CD4-positive, alpha-beta T cell treated with Interleukin-15 for 1 hour (primary cell): ENCODE data around the gene AGO3.

Experiments
- DNase-seq: peaks from one replicate; pipeline ENCODE4 v3.0.0-alpha.2; 2020

AGO3 gene

DNA sequence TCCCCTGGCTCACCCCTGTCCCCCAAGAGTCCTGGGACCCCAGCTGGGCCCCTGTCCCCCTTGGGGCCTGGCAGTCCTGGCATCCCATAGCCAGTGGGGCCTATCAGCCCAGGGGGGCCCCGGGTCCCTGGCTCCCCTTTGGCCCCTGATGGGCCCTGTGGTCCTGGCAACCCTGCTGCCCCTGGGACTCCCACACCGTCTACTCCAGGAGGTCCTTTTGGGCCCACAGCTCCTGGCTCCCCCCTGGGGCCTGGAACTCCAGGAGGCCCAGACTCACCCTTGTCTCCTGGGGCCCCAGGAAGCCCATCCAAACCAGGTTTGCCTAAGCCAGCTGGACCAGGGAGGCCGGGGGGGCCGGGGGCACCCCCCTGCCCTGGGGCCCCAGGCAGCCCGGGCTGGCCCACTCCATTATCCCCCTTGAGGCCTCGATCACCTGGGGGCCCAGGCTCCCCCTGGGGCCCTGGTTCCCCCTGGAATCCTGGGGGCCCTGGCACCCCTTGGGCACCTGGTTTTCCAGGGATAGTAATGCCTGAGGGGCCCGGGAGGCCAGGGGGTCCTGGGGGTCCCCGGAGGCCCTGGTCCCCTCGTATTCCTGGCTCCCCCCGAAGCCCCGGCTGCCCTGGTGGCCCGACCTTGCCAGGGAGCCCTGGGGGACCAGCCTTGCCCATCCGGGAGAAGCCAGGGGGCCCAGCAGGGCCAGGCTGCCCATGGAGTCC is 167.9 kb downstream of the AGO3 start:
- no peak for DNase-seq

DNA sequence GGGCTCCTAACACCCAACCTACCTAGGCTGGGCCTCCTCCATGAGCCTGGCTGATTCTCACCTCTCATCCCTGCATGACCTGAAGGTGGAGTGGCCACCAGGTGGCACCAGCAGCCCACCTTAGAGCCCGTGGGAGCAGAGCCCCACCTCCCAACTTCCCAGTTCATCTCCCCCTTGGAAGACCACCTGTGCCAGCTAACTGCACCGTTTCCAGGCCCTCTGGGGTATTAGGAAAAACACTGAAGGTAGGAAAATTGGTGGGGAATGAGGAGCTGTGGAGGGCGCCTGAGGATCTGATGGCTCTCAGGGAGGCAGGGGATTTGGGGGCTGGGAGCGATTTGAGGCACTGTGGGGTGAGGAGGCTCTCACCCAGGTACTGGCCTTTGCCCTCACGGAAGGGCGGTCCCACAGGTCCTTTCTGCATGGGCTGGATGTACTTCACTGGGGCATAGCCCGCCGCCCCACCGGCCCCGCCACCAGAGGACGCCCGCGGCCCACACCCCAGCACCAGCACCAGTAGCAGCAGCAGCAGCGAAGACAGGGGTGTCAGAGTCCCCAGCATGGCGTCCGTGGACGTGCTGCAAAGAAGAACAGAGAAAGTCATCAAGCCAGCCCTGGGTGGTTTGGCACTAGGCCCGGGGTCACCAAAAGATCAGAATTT is 168.9 kb downstream of the AGO3 start:
- peak; percentile 71 for DNase-seq

DNA sequence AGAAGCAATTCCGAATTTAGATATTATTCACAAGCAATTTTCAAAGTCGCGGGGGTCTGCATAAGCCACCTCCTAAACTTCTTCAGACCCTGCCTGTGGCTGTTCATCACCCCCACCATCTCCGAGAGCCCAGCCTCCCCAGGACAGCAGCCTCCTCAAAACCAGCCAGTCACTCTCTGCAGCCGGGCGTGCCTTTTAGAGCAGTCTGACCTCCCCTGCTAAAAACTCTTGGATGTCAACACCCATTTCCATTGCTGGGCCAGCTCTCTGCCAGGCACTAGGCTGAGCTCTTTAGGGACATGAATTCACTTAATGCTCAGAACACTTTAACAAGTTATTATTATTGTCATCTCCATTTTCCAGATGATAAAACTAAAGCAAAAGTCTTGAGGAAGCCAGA is 169.5 kb downstream of the AGO3 start:
- DNase-seq = no peak

DNA sequence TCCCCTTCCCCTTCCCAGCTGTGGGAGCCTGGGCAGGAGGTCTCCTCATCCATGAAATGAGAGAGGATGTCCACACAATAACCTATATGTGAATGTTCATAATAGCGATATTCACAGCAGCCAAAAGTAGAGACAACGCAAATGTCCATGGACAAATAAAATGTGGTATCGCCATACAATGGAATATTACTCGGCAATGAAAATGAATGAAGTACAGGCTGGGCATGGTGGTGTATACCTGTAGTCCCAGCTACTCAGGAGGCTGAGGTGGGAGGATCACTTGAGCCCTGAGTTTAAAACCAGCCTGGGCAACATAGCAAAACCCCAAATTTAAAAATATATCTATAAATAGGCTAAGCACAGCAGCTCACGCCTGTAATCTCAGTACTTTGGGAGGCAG is 170.6 kb downstream of the AGO3 start:
- no peak for DNase-seq

DNA sequence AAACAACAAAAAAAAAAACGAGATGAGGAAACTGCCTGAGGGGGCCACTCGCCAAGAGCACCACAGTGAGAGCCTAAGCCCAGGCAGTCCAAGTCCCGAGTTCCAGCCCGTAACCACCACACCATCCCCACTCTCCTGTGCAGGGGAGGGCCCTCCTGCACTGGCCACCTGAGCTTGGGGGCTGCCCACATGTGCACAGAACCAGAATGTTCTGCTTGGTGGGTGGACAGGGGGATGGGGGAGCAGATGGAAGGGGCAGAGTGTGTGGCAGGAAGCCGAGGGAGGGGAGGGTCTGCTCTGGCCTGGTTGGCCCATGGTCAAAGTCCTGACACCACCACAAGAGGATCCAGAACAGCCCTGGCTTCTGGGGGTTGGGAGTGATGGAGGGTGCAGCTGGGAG is 175.4 kb downstream of the AGO3 start:
- DNase-seq = no peak

DNA sequence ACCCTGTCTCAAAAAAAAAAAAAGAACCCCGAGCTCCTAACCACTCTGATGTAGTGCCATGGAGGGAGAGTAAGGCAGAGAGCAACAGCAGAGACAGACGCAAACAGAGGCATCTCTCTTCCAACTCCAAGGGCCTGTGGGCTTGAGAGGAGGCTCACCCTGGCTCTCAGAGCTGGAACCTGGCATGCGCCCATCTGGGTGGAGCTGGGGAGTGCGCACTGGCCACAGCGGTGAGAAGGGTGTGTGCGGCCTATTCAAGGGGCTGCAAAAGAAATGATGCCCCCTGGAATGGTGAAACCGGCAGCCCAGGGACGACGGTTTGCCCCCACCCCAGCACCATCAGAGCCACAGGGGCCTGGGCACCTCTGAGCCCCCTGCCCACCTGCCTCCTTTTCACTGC is 176.5 kb downstream of the AGO3 start:
- DNase-seq = no peak

DNA sequence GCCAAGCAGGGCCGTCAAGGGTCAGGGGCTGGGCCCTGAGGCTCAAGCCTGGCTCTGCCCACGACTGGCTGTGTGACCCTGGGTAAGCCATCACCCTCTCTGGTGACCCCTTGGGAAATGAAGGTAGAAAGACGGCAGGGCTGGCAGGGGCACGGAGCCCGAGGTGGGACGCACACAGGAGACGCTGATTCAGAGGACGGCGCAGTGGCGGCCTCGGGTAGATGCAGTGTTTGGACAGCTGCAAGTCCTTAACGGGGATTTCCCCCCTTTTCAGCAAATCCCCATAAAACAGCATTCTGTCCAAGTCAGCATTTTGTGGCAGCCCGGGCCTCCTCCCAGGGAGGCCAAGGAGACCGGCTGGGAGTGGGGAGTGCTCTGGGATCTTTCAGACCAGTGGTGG is 177.4 kb downstream of the AGO3 start:
- DNase-seq = no peak

DNA sequence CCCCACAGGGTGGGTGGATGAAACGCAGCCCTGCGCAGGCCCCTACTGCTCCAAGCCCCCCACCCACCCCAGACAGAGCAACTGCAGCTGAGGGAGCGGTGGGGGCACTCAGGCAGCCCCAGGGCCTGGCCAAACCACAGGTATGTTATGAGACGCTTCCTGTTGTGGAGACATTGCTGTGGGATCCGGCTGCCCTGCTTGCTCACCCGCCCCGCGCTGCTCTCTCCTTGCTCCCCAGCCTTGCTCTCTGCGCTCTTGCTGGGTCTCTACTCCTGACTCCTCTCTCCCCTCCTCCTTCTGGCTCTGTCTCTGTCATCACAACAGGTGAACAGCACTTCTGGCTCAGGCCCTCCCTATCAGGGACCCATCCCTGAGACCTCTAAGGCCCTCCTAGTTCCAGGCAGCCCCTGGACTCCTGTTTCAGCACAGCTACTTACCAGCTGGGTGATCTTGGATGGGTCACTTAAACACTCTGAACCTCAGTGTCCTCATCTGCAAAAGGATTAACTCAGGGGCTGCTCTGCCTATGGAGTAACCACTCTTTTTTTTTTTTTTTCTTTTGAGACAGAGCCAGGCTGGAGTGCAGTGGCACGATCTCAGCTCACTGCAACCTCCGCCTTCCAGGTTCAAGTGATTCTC is 178.3 kb downstream of the AGO3 start:
- peak; percentile 51 for DNase-seq

DNA sequence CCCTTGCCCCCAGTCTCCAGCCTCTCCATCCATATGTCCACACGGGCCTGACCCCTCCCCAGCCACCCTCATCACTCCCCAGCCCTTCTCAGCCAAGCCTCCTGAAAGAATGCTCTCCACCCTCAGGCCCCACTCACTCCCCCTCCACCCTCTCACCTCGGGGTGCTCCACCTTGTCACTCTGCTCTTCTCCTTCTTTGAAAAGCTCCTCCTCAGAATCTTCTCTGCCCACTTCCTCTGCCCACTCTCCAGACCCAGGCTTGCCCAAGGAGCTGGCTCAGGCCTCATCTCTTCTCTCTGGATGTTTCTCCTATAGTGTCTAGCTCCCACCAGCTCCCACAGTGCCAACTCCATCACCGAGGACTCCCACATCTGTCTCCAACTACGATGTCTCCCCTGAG is 180.2 kb downstream of the AGO3 start:
- DNase-seq = no peak

DNA sequence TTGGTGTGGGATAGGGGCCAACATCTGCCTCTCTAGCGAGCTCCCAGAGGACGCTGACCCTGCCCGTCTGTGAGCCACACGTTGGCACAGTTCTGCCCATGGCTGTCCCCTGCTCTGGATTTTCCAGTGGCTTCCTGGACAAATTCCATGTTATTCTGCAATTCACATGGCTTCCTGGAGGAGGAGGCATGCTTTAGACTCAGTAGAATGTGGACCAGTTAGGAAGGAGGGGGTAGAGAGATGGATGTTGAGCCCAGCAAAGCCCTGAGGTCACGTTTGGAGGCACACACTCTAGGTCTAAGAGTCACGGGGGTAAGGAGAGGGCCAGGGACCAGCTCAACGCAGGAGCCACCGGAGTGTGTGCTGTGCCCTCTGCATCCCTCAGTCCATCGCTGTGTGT is 181.9 kb downstream of the AGO3 start:
- DNase-seq = no peak

DNA sequence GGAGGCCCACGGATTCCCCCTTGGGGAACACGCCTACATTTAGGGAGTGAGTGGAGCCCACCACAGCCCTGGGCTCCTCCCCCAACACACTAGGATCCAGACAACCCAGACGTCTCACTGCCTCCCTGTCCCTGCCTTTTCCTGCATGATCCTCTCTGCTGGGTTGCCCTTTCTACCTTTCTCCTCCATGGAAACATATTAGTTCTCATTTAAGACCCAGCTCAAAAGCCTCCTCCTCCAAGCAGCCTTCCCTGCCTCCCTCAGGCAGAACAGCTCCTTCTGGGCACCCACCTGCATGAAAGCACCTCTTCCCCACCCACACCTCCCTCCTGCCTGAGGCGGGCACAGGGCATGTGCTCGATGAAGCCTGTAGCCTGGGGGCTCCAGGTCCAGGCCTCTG is 183.5 kb downstream of the AGO3 start:
- no peak for DNase-seq

DNA sequence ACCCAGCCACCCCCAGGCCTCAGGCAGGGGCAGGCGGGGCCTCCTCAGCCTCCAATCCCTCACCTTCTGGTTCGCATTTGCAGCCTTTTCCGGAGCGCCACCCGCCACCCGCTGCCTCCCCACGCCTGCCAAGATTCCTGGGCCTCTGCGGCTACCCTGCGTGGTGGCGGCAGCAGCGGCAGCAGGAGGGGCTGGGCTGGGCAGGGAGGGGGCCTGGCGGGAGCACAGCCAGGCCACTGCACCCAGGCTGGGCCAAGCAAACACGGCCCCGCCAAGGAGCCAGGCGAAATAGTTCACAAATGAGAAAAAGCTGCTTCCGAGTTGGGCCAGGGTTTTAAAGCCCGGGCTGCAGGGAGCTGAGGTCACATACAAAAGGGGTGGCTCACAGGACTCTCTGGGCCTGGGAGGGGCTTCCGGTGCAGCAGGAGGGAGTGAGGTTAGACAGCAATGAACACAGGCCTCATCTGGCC is 184.3 kb downstream of the AGO3 start:
- no peak for DNase-seq

DNA sequence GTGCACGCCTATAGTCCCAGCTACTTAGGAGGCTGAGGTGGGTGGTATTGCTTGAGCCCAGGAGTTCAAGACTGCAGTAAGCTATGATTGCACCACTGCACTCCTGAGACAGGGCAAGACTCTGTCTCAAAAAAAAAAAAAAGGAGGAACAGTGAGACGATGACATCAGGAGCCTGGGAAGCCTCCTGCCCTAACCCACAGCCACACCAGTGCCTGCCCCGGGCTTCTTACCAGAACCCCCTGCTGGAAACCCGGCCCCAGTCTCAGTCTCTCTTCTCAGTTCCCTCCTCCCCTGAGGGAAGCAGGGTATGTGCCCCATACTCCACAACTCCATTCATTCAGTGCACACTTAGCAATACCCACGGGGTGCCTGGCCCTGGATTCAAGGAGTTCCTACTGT is 185.0 kb downstream of the AGO3 start:
- DNase-seq = peak; percentile 34

DNA sequence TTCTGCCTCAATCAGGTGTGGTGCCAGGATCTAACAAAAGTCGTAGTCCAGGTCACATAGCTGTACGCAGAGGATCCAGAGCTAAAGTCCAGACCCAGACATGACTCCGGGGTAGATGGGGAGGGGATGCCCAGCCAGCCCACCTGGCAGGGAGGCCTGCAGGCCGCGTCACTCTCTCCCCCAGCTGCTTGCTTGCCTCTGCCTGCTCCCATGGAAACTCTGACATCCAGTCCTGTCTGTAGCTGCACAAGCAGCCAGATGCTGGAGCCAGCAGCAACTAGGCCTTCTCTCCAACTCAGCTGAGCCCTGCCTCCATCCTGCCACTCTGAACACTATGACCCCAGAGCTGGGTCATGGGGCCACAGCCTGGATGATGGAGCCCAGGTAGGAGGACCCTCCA is 186.0 kb downstream of the AGO3 start:
- DNase-seq = no peak

DNA sequence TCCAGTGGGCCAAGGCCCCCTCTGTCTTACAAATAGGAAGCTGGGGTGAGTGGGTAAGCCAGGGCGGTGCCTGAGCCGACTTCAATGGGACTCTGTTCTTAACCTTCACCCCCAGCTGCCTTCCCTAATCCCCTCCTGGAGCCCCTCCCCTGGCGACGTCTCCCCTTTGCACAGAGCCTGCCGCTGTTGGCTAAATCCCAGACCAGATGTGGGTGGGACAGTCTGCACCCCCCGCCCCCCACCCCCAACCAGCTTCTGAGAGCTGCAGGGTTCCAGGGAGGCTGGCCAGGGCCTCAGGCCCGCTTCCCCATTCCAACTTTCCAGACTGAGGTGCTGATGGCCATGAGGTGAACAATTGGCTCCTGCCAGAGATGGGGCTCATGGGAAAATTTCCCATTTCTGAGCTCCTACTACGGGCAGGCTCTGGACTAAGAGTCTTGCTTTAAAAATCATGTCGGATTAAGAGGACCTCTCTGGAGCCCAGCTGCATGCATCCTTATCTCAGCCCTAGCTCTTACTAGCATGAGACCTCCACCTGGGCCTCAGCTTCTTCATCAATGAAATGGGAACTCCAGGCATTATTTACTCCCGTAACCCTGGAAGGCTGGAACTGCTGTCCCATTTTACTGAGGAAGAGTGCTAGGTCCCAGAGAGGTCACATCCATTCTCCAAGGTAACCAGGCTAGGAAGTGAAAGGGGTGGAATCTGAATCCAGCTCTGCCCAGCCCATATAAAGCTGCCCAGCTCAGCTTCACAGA is 187.7 kb downstream of the AGO3 start:
- no peak for DNase-seq

DNA sequence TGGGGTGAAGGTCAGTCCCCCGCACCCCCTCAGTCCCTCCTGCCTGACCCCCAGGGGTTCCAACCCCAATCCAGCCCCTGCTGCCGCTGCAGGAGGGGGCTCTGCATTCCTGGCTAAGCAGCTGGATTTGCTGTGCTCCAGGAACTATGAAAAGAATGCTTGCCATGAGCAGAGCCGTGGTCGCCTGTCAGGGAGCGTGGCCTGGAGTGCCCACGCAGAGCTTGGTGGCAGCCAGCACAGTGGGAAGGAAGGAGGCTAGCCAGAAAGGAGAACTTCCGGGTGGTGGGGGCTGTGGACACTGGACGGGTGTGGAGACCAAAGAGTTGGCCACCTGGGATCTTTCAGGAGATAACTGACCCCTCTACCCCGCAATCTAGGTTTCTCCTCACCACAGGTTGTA is 188.6 kb downstream of the AGO3 start:
- no peak for DNase-seq
